CD14-positive monocyte (primary cell): Measurements from ENCODE around the gene KRTAP12-4. TPM values are rescaled to one million over a fixed set of nuclear protein-coding genes. Genes with fewer than 3 reads are reported as not detected.

Experiments used
- DNase-seq, 3 donors: peaks; one replicate each; pipeline ENCODE4 v3.0.0-alpha.2; 2011 to 2022
- H2AFZ ChIP-seq: 2 replicates; pipeline ENCODE4 v1.6.0; 2012; ENCODE audit warnings: mild to moderate bottlenecking, low read depth, low read length, inconsistent platforms; ENCODE audit not compliant: insufficient read depth, poor library complexity, severe bottlenecking
- H3K27ac ChIP-seq, 2 donors: 1 replicate in 1 of 2; 2 replicates in 1 of 2; pipeline ENCODE4 v1.5.1; 2012 to 2013; ENCODE audit warnings: low read length in 2 of 2, control low read depth in 1 of 2, inconsistent platforms in 1 of 2, low read depth in 1 of 2, mild to moderate bottlenecking in 1 of 2
- H3K27me3 ChIP-seq, 2 donors: one replicate each; pipeline versions ENCODE4 v1.6.0 to v1.6.1; 2011 to 2013; ENCODE audit warnings: low read length in 2 of 2; ENCODE audit not compliant: control insufficient read depth in 2 of 2, insufficient read depth in 2 of 2
- H3K36me3 ChIP-seq, 2 donors: replicated peaks in 1 of 2; 1 replicate in 1 of 2; 2 replicates in 1 of 2; pipeline versions ENCODE4 v1.5.1 to v1.6.1; 2012 to 2013; ENCODE audit warnings: low read length in 2 of 2, control low read depth in 1 of 2, inconsistent platforms in 1 of 2, mild to moderate bottlenecking in 1 of 2; ENCODE audit not compliant: insufficient read depth in 2 of 2, control insufficient read depth in 1 of 2
- H3K4me1 ChIP-seq, 2 donors: 1 replicate in 1 of 2; 2 replicates in 1 of 2; pipeline versions ENCODE4 v1.5.1 to v1.6.1; 2012 to 2013; ENCODE audit warnings: low read length in 2 of 2, control low read depth in 1 of 2, inconsistent platforms in 1 of 2, mild to moderate bottlenecking in 1 of 2, moderate library complexity in 1 of 2; ENCODE audit not compliant: insufficient read depth in 2 of 2, control insufficient read depth in 1 of 2
- H3K4me2 ChIP-seq: replicated peaks from 2 replicates; pipeline ENCODE3; 2012; ENCODE audit warnings: low read length, moderate library complexity, mild to moderate bottlenecking; ENCODE audit not compliant: poor library complexity, severe bottlenecking; ENCODE audit errors: extremely low read depth
- H3K4me3 ChIP-seq, 3 experiments: fragments of 200-600 bp in 1 of 3; sonication (generic) in 1 of 3; replicated peaks in 1 of 3; 1 replicate in 2 of 3; 2 replicates in 1 of 3; pipeline ENCODE4 v1.5.1; 2011 to 2013; ENCODE audit warnings: low read length in 3 of 3, mild to moderate bottlenecking in 3 of 3, control low read depth in 2 of 3, low read depth in 2 of 3, inconsistent platforms in 1 of 3, moderate library complexity in 1 of 3
- H3K79me2 ChIP-seq: 2 replicates; pipeline ENCODE4 v1.6.0; 2012; ENCODE audit warnings: mild to moderate bottlenecking, control low read depth, inconsistent platforms, low read length, moderate library complexity; ENCODE audit not compliant: insufficient read depth
- H3K9ac ChIP-seq: 2 replicates; pipeline ENCODE4 v1.6.0; 2017; ENCODE audit warnings: low read length, mild to moderate bottlenecking; ENCODE audit not compliant: insufficient read depth, poor library complexity, severe bottlenecking
- H3K9me3 ChIP-seq, 2 donors: replicated peaks in 1 of 2; 1 replicate in 1 of 2; 2 replicates in 1 of 2; pipeline versions ENCODE4 v1.5.1 to v1.6.1; 2012 to 2013; ENCODE audit warnings: low read length in 2 of 2, control low read depth in 1 of 2; ENCODE audit not compliant: control insufficient read depth in 1 of 2, insufficient read depth in 1 of 2
- H4K20me1 ChIP-seq: 2 replicates; pipeline ENCODE4 v1.6.0; 2012; ENCODE audit warnings: mild to moderate bottlenecking, low read length, control low read depth, moderate library complexity; ENCODE audit not compliant: insufficient read depth
- H3K27ac Mint-ChIP-seq, 7 donors: one replicate each; pipeline ENCODE4 v1.8.0; 2020; ENCODE audit warnings: mild to moderate bottlenecking in 7 of 7, mixed read lengths in 7 of 7, moderate library complexity in 6 of 7, inconsistent platforms in 2 of 7
- H3K27me3 Mint-ChIP-seq, 3 donors: one replicate each; pipeline ENCODE4 v1.8.0; 2021 to 2022; ENCODE audit warnings: low read depth in 3 of 3, mild to moderate bottlenecking in 3 of 3, mixed read lengths in 3 of 3, moderate library complexity in 3 of 3, inconsistent platforms in 1 of 3
- H3K36me3 Mint-ChIP-seq, 2 donors: one replicate each; pipeline ENCODE4 v1.8.0; 2020; ENCODE audit warnings: mixed read lengths in 2 of 2, inconsistent platforms in 1 of 2, mild to moderate bottlenecking in 1 of 2
- H3K4me1 Mint-ChIP-seq: one replicate; pipeline ENCODE4 v1.8.0; 2020; ENCODE audit warnings: mild to moderate bottlenecking, mixed read lengths
- H3K4me3 Mint-ChIP-seq, 2 donors: one replicate each; pipeline ENCODE4 v1.8.0; 2020; ENCODE audit warnings: mild to moderate bottlenecking in 2 of 2, mixed read lengths in 2 of 2, moderate library complexity in 1 of 2
- H3K9me3 Mint-ChIP-seq, 7 donors: one replicate each; pipeline ENCODE4 v1.8.0; 2020 to 2022; ENCODE audit warnings: mixed read lengths in 7 of 7, mild to moderate bottlenecking in 6 of 7, moderate library complexity in 6 of 7, inconsistent platforms in 2 of 7
- WGBS: methylation state at CpG from one replicate; pipeline ENCODE4 v1.1.5; 2013; ENCODE audit warnings: missing lambda C conversion rate; ENCODE audit not compliant: insufficient coverage; 5-methylcytosine and 5-hydroxymethylcytosine counted together
- intact Hi-C, 2 donors: fragments of 100-400 bp; cut with micrococcal nuclease; formaldehyde crosslinking; loops; one replicate each; pipeline versions ENCODE4 v1.15.0 to v1.15.1; 2023
- polyA plus RNA-seq, 3 donors: library from polyadenylated mRNA; depleted of rRNA in 1 of 3; unstranded in 2 of 3; stranded (reverse) in 1 of 3; fragments of 300-500 nt in 2 of 3; fragments of >200 nt in 1 of 3; fragmentation: Illumina TruSeq in 2 of 3; gene quantifications; 1 replicate in 2 of 3; 2 replicates in 1 of 3; pipeline ENCODE4 v1.2.3, GENCODE V29; 2012 to 2021
- small RNA-seq: library from RNA; depleted of rRNA; stranded (forward); fragments of <200 nt; gene quantifications from one replicate; pipeline ENCODE3, GENCODE V24; 2012; ENCODE audit warnings: low read depth; ENCODE audit not compliant: insufficient read length
- TF ChIP-seq, protein P1 (sequence below): fragments of 200-600 bp; IDR thresholded peaks from one replicate; pipeline ENCODE4 v1.8.0; 2022; ENCODE audit warnings: antibody characterized with exemption, mild to moderate bottlenecking

Gene KRTAP12-4
- polyA plus RNA-seq, 3 donors, result not detected

GRCh38 chr21:44609193-44609592, 45.3 kb downstream of the KRTAP12-4 start:
- H3K4me3 ChIP-seq, result no peak overlapping the region
- H4K20me1 ChIP-seq, result no peaks in the 10 kb centered on the region
- H3K27me3 Mint-ChIP-seq, result peaks cover 3 to 10% (median 3%) of the 10 kb centered on the region in 3 donors
- no peak overlapping the region for H3K27ac ChIP-seq
- H3K27ac Mint-ChIP-seq, result no peak overlapping the region
- intact Hi-C loops, result no loop called here
- H3K36me3 Mint-ChIP-seq, result no peaks in the 10 kb centered on the region
- H2AFZ ChIP-seq, result no peak overlapping the region
- DNase-seq, result no peak
- H3K4me1 ChIP-seq, result no peaks in the 10 kb centered on the region
- no peak overlapping the region for H3K4me3 Mint-ChIP-seq
- H3K36me3 ChIP-seq, result no peaks in the 10 kb centered on the region
- H3K79me2 ChIP-seq, result no peaks in the 10 kb centered on the region
- H3K4me2 ChIP-seq, result no peak overlapping the region
- peaks cover 19 to 25% of the 10 kb centered on the region in 2 donors for H3K9me3 ChIP-seq
- no peak overlapping the region for H3K9ac ChIP-seq
- H3K9me3 Mint-ChIP-seq, result peaks cover 23 to 41% (median 32%) of the 10 kb centered on the region in 7 donors
- no peaks in the 10 kb centered on the region for H3K4me1 Mint-ChIP-seq
- no peaks in the 10 kb centered on the region for H3K27me3 ChIP-seq
- TF ChIP-seq, protein P1, sequence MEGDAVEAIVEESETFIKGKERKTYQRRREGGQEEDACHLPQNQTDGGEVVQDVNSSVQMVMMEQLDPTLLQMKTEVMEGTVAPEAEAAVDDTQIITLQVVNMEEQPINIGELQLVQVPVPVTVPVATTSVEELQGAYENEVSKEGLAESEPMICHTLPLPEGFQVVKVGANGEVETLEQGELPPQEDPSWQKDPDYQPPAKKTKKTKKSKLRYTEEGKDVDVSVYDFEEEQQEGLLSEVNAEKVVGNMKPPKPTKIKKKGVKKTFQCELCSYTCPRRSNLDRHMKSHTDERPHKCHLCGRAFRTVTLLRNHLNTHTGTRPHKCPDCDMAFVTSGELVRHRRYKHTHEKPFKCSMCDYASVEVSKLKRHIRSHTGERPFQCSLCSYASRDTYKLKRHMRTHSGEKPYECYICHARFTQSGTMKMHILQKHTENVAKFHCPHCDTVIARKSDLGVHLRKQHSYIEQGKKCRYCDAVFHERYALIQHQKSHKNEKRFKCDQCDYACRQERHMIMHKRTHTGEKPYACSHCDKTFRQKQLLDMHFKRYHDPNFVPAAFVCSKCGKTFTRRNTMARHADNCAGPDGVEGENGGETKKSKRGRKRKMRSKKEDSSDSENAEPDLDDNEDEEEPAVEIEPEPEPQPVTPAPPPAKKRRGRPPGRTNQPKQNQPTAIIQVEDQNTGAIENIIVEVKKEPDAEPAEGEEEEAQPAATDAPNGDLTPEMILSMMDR, result no peak

DNA sequence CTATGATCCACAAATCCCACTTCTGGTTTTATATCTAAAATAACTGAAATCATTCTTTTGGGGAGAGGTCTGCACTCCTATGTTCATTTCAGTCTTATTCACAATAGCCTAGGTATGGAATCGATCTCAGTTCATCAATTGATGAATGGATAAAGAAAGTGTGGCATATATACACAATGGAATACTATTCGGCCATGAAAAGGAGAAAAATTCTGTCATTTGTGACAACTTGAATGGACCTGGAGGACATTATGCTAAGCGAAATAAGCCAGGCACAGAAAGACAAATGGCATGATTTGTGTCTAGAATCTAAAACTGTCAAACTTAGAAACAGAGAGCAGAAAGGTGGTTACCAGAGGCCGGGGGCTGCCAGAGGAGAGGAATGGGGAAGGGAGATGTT, 48.0 kb downstream of the KRTAP12-4 start:
- Mint-ChIP-seq H3K4me3 (no peak overlapping the region), H3K9me3 (peaks cover 15 to 32% (median 31%) of the 10 kb centered on the region in 7 donors), H3K36me3 (no peaks in the 10 kb centered on the region), H3K4me1 (no peaks in the 10 kb centered on the region), H3K27ac (no peak overlapping the region), H3K27me3 (peaks cover 0 to 6% (median 6%) of the 10 kb centered on the region in 3 donors)
- no peaks in the 10 kb centered on the region for H4K20me1 ChIP-seq
- no peak overlapping the region for H3K9ac ChIP-seq
- H3K9me3 ChIP-seq, result peaks cover 14 to 20% of the 10 kb centered on the region in 2 donors
- no peaks in the 10 kb centered on the region for H3K36me3 ChIP-seq
- no peak overlapping the region for H3K4me2 ChIP-seq
- no peaks in the 10 kb centered on the region for H3K27me3 ChIP-seq
- H3K79me2 ChIP-seq, result no peaks in the 10 kb centered on the region
- H3K4me1 ChIP-seq, result no peaks in the 10 kb centered on the region
- no peak for DNase-seq
- intact Hi-C loops, result no loop called here
- no peak overlapping the region for H2AFZ ChIP-seq
- TF ChIP-seq, protein P1, result no peak
- H3K27ac ChIP-seq, result no peak overlapping the region
- 90% methylated on average over 2 of the region's 4 CpGs for WGBS
- no peak overlapping the region for H3K4me3 ChIP-seq

Small RNA genes lying within 50 kb of the gene (small RNA-seq; reads per million reads assigned to genes)
- gene KRTAP12-6P, result not detected

Other genes with a start within 250 kb of the KRTAP12-4 start
- under 1 TPM; 0.30 to 0.59 (median 0.41) TPM for gene LRRC3, start 199.1 kb downstream of the KRTAP12-4 start, polyA plus RNA-seq
- gene KRTAP10-1, start 114.5 kb downstream of the KRTAP12-4 start, polyA plus RNA-seq, result not detected
- not detected for gene KRTAP10-2, start 103.2 kb downstream of the KRTAP12-4 start, polyA plus RNA-seq
- gene KRTAP10-3, start 95.9 kb downstream of the KRTAP12-4 start, polyA plus RNA-seq, result not detected
- not detected for gene KRTAP10-4, start 80.9 kb downstream of the KRTAP12-4 start, polyA plus RNA-seq
- not detected for gene KRTAP10-5, start 74.1 kb downstream of the KRTAP12-4 start, polyA plus RNA-seq
- not detected for gene KRTAP10-6, start 62.2 kb downstream of the KRTAP12-4 start, polyA plus RNA-seq
- gene KRTAP10-7, start 54.1 kb downstream of the KRTAP12-4 start, polyA plus RNA-seq, result not detected
- gene KRTAP10-8, start 42.6 kb downstream of the KRTAP12-4 start, polyA plus RNA-seq, result not detected
- not detected for gene KRTAP10-9, start 27.6 kb downstream of the KRTAP12-4 start, polyA plus RNA-seq
- gene KRTAP10-10, start 17.3 kb downstream of the KRTAP12-4 start, polyA plus RNA-seq, result not detected
- gene KRTAP10-11, start 8.2 kb downstream of the KRTAP12-4 start, polyA plus RNA-seq, result not detected
- gene KRTAP12-3, start 3.3 kb upstream of the KRTAP12-4 start, polyA plus RNA-seq, result not detected
- not detected for gene KRTAP12-2, start 12.3 kb upstream of the KRTAP12-4 start, polyA plus RNA-seq
- gene KRTAP12-1, start 27.5 kb upstream of the KRTAP12-4 start, polyA plus RNA-seq, result not detected
- not detected for gene KRTAP10-12, start 42.5 kb upstream of the KRTAP12-4 start, polyA plus RNA-seq
- gene TSPEAR, start 56.9 kb upstream of the KRTAP12-4 start, polyA plus RNA-seq, result not detected
- gene UBE2G2, start 147.2 kb upstream of the KRTAP12-4 start, polyA plus RNA-seq, result 100 to 1,000 TPM in 1 of 3 donors, 10 to 100 TPM in 2; 22.5 to 123 (median 31.0) TPM
- 100 to 1,000 TPM in 2 of 3 donors, 10 to 100 TPM in 1; 70.9 to 112 (median 109) TPM for gene SUMO3, start 163.4 kb upstream of the KRTAP12-4 start, polyA plus RNA-seq
- 100 to 1,000 TPM; 118 to 238 (median 206) TPM for gene PTTG1IP, start 219.0 kb upstream of the KRTAP12-4 start, polyA plus RNA-seq